ENCODE measurements around the gene RXFP3.
"Not testable (repeated sequence)": the region's sequence is repeated elsewhere in the genome, so short reads cannot be mapped to it uniquely, and the experiment has no call there.

RXFP3 gene

GRCh38 chr5:33937017-33937706 is 976 bp downstream of the RXFP3 start:
- DNase-seq, result no peak

- DNase-seq, result no peak
These were observed 1.7 kb downstream of the RXFP3 start for GRCh38 chr5:33937707-33938506.

GRCh38 chr5:33938507-33938796 is 2.3 kb downstream of the RXFP3 start:
- no peak for DNase-seq

GRCh38 chr5:33938881-33939280 is 2.7 kb downstream of the RXFP3 start:
- DNase-seq, result no peak

- no peak for DNase-seq
These were observed 3.5 kb downstream of the RXFP3 start for GRCh38 chr5:33939556-33940262.

GRCh38 chr5:33941090-33941489 is 4.9 kb downstream of the RXFP3 start:
- no peak for DNase-seq

GRCh38 chr5:33944543-33945132 is 8.5 kb downstream of the RXFP3 start:
- no peak for DNase-seq

GRCh38 chr5:33952175-33952574 is 16.0 kb downstream of the RXFP3 start:
- not testable (repeated sequence) for DNase-seq

GRCh38 chr5:33957577-33958150 is 21.5 kb downstream of the RXFP3 start:
- DNase-seq, result no peak

GRCh38 chr5:33958176-33958575 is 22.0 kb downstream of the RXFP3 start:
- no peak for DNase-seq

- DNase-seq, result no peak
These were observed 28.0 kb downstream of the RXFP3 start for GRCh38 chr5:33964132-33964700.

- no peak for DNase-seq
These were observed 30.6 kb downstream of the RXFP3 start for GRCh38 chr5:33966805-33967204.

GRCh38 chr5:33968211-33969005 is 32.2 kb downstream of the RXFP3 start:
- no peak for DNase-seq

GRCh38 chr5:33969572-33970452 is 33.6 kb downstream of the RXFP3 start:
- peak in 1 of 2 donors; percentile 8 for DNase-seq

GRCh38 chr5:33973271-33973670 is 37.1 kb downstream of the RXFP3 start:
- DNase-seq, result no peak

GRCh38 chr5:33975852-33976251 is 39.7 kb downstream of the RXFP3 start:
- DNase-seq, result no peak

GRCh38 chr5:33976307-33976706 is 40.1 kb downstream of the RXFP3 start:
- DNase-seq, result no peak

GRCh38 chr5:33978306-33978705 is 42.1 kb downstream of the RXFP3 start:
- DNase-seq, result no peak

- DNase-seq, result no peak
These were observed 43.8 kb downstream of the RXFP3 start for GRCh38 chr5:33980030-33980429.

GRCh38 chr5:33981408-33982162 is 45.4 kb downstream of the RXFP3 start:
- DNase-seq, result no peak
